ENCODE results near the gene HOOK1.
"Not testable (repeated sequence)": the region's sequence is repeated elsewhere in the genome, so short reads cannot be mapped to it uniquely, and the experiment has no call there.

The HOOK1 gene

DNA sequence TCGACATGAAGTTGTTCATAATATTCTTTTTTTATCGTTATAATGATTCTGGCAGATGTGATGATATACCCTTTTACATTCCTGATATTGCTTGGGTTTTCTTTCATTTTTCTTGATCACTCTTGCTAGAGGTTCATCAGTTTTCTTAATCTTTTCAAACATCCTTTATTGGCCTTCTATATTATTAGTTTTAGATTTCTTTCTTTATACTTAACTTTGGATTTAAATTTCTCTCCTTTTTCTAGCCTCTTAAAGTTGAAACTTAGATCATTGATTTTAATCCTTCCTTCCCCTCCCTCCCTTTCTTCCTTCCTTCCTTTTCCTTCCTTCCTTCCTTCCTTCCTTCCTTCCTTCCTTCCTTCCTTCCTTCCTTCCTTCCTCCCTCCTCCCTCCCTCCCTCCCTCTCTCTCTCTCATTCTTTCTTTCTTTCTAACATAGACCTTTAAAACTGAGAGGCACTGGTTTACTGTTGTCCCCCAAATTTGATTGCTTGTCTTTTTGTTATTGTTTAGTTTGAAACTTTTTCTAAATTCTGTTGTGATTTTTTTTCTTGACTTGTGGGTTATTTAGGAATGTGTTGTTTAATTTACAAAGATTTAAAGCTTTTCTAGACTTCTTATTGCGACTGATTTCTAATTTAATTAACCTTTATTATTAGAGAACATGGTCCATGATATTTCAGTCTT is 31.6 kb downstream of the HOOK1 start:
- TF ChIP-seq, protein P1, sequence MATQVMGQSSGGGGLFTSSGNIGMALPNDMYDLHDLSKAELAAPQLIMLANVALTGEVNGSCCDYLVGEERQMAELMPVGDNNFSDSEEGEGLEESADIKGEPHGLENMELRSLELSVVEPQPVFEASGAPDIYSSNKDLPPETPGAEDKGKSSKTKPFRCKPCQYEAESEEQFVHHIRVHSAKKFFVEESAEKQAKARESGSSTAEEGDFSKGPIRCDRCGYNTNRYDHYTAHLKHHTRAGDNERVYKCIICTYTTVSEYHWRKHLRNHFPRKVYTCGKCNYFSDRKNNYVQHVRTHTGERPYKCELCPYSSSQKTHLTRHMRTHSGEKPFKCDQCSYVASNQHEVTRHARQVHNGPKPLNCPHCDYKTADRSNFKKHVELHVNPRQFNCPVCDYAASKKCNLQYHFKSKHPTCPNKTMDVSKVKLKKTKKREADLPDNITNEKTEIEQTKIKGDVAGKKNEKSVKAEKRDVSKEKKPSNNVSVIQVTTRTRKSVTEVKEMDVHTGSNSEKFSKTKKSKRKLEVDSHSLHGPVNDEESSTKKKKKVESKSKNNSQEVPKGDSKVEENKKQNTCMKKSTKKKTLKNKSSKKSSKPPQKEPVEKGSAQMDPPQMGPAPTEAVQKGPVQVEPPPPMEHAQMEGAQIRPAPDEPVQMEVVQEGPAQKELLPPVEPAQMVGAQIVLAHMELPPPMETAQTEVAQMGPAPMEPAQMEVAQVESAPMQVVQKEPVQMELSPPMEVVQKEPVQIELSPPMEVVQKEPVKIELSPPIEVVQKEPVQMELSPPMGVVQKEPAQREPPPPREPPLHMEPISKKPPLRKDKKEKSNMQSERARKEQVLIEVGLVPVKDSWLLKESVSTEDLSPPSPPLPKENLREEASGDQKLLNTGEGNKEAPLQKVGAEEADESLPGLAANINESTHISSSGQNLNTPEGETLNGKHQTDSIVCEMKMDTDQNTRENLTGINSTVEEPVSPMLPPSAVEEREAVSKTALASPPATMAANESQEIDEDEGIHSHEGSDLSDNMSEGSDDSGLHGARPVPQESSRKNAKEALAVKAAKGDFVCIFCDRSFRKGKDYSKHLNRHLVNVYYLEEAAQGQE (IDR thresholded peaks at IDR 0.05; ENCODE audit: insufficient replicate concordance, low read depth) = no peak
- TF ChIP-seq POLR2AphosphoS5 (IDR thresholded peaks at IDR 0.05; ENCODE audit: low read depth) = no peak
- TF ChIP-seq SPI1 (IDR thresholded peaks at IDR 0.05; ENCODE audit: borderline replicate concordance, low read depth) = no peak
- TF ChIP-seq, protein P2, sequence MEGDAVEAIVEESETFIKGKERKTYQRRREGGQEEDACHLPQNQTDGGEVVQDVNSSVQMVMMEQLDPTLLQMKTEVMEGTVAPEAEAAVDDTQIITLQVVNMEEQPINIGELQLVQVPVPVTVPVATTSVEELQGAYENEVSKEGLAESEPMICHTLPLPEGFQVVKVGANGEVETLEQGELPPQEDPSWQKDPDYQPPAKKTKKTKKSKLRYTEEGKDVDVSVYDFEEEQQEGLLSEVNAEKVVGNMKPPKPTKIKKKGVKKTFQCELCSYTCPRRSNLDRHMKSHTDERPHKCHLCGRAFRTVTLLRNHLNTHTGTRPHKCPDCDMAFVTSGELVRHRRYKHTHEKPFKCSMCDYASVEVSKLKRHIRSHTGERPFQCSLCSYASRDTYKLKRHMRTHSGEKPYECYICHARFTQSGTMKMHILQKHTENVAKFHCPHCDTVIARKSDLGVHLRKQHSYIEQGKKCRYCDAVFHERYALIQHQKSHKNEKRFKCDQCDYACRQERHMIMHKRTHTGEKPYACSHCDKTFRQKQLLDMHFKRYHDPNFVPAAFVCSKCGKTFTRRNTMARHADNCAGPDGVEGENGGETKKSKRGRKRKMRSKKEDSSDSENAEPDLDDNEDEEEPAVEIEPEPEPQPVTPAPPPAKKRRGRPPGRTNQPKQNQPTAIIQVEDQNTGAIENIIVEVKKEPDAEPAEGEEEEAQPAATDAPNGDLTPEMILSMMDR (IDR thresholded peaks at IDR 0.05; ENCODE audit: insufficient read depth, low read length) = no peak
- no peak for TF ChIP-seq GABPA (IDR thresholded peaks at IDR 0.05; ENCODE audit: low read depth)
- H3K4me3 ChIP-seq (replicated peaks; ENCODE audit: insufficient read depth, low read length) = no peak overlapping the region
- H3K27me3 ChIP-seq (ENCODE audit: insufficient read depth, poor library complexity, severe bottlenecking) = peaks cover 7% of the 10 kb centered on the region
- no peak overlapping the region for H3K27ac ChIP-seq (replicated peaks)
- DNase-seq (ENCODE audit: low read depth in 1 of 2, low spot score in 1 of 2) = no peak

DNA sequence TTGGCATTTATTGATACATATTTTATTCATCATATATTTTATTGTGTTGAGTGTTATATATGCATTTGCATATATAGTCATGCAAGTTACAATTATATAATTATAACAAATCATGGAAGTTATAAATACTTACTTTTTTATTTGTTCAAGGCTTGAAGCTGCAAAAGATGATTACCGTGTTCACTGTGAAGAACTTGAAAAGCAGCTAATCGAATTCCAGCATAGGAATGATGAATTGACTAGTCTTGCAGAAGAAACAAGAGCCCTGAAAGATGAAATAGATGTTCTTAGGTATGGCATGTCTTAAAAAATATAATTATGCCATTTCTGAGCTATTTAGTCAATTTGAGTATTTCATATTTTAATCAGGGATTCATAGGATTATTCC is 32.1 kb downstream of the HOOK1 start:
- no peak for DNase-seq (ENCODE audit: low read depth in 1 of 2, low spot score in 1 of 2)
- H3K27ac ChIP-seq (replicated peaks) = no peak overlapping the region
- H3K4me3 ChIP-seq (replicated peaks; ENCODE audit: insufficient read depth, low read length) = no peak overlapping the region
- H3K27me3 ChIP-seq (ENCODE audit: insufficient read depth, poor library complexity, severe bottlenecking) = peaks cover 7% of the 10 kb centered on the region
- TF ChIP-seq SPI1 (IDR thresholded peaks at IDR 0.05; ENCODE audit: borderline replicate concordance, low read depth) (no peak), POLR2AphosphoS5 (IDR thresholded peaks at IDR 0.05; ENCODE audit: low read depth) (no peak), GABPA (IDR thresholded peaks at IDR 0.05; ENCODE audit: low read depth) (no peak)
- TF ChIP-seq, protein P1 (IDR thresholded peaks at IDR 0.05; ENCODE audit: insufficient replicate concordance, low read depth) = no peak
- TF ChIP-seq, protein P2 (IDR thresholded peaks at IDR 0.05; ENCODE audit: insufficient read depth, low read length) = no peak

DNA sequence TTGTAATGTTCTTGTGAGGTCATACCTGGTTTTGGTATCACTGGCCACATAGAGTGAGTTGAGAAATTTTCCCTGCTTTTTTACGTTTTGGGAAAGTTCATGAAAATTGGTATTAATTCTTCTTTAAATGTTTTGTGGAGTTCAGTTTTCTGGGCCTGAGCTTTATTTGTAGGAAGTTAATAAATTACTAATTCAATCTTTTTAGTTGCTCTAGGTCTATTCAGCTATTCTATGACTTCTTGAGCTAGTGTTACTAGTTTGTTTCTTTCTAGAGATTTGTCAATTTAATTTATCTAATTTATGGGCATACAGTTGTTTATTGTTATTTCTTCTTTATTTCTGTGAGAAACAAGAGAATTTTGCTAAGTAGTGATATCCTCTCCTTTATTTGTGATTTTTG is 37.4 kb downstream of the HOOK1 start:
- Histone ChIP-seq H3K27me3 (ENCODE audit: insufficient read depth, poor library complexity, severe bottlenecking) (no peaks in the 10 kb centered on the region), H3K4me3 (replicated peaks; ENCODE audit: insufficient read depth, low read length) (no peak overlapping the region), H3K27ac (replicated peaks) (no peak overlapping the region)
- DNase-seq (ENCODE audit: low read depth in 1 of 2, low spot score in 1 of 2) = no peak
- no peak for TF ChIP-seq SPI1 (IDR thresholded peaks at IDR 0.05; ENCODE audit: borderline replicate concordance, low read depth)
- TF ChIP-seq, protein P2 (IDR thresholded peaks at IDR 0.05; ENCODE audit: insufficient read depth, low read length) = no peak
- TF ChIP-seq, protein P1 (IDR thresholded peaks at IDR 0.05; ENCODE audit: insufficient replicate concordance, low read depth) = no peak
- TF ChIP-seq GABPA (IDR thresholded peaks at IDR 0.05; ENCODE audit: low read depth) = no peak
- TF ChIP-seq POLR2AphosphoS5 (IDR thresholded peaks at IDR 0.05; ENCODE audit: low read depth) = no peak

DNA sequence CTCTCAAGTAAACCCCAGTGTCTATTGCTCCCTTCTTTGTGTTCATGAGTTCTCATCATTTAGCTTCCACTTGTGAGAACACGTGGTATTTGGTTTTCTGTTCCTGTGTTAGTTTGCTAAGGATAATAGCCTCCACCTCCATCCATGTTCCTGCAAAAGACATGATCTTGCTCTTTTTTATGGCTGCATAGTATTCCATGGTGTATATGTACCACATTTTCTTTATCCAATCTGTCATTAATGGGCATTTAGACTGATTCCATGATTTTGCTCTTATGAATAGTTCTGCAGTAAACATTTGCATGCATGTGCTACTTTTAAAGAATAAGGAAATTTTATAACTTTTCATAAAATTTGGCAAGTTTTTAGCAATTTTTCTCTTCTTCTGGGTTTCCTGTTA is 40.5 kb downstream of the HOOK1 start:
- H3K27me3 ChIP-seq (ENCODE audit: insufficient read depth, poor library complexity, severe bottlenecking); H3K27ac ChIP-seq (replicated peaks); H3K4me3 ChIP-seq (replicated peaks; ENCODE audit: insufficient read depth, low read length); DNase-seq (ENCODE audit: low read depth in 1 of 2, low spot score in 1 of 2): not testable (repeated sequence)

All from HL-60 (cell line).